Common myeloid progenitor, CD34-positive (primary cell): ENCODE results near the gene PSG11.
"Not testable (repeated sequence)": the region's sequence is repeated elsewhere in the genome, so short reads cannot be mapped to it uniquely, and the experiment has no call there.

ENCODE experiments used
- CTCF ChIA-PET: fragments of 350-600 bp; sonication (Branson Sonifier 250); formaldehyde crosslinking; loops from one replicate; lab custom pipeline; 2021; ENCODE audit warnings: antibody characterized with exemption; lab: Charles Lee
- POLR2A ChIA-PET: fragments of 350-600 bp; sonication (Branson Sonifier 250); formaldehyde crosslinking; loops from one replicate; lab custom pipeline; 2021; ENCODE audit warnings: antibody characterized with exemption; lab: Charles Lee
- DNase-seq, 3 donors: peaks; one replicate each; pipeline versions ENCODE4 v3.0.0 to v3.0.0-alpha.2; 2013
- H3K27ac ChIP-seq, 2 experiments: 1 replicate in 1 of 2; 2 replicates in 1 of 2; pipeline ENCODE4 v1.7.0; 2013; ENCODE audit warnings: inconsistent platforms in 2 of 2, low read length in 2 of 2, mild to moderate bottlenecking in 2 of 2, low read depth in 1 of 2, moderate library complexity in 1 of 2; ENCODE audit not compliant: severe bottlenecking in 2 of 2, insufficient read depth in 1 of 2, poor library complexity in 1 of 2
- H3K27me3 ChIP-seq, 5 experiments: replicated peaks in 2 of 5; 1 replicate in 3 of 5; 2 replicates in 2 of 5; pipeline versions ENCODE4 v1.6.1 to v1.7.0; 2013; ENCODE audit warnings: low read length in 4 of 5, mild to moderate bottlenecking in 2 of 5, moderate library complexity in 2 of 5, inconsistent platforms in 1 of 5; ENCODE audit not compliant: insufficient read depth in 5 of 5, control insufficient read depth in 4 of 5
- H3K36me3 ChIP-seq, 4 experiments: 1 replicate in 2 of 4; 2 replicates in 2 of 4; pipeline versions ENCODE4 v1.6.1 to v1.7.0; 2013; ENCODE audit warnings: low read length in 3 of 4, control low read depth in 1 of 4, mild to moderate bottlenecking in 1 of 4; ENCODE audit not compliant: control insufficient read depth in 4 of 4, insufficient read depth in 4 of 4
- H3K4me1 ChIP-seq, 4 experiments: 1 replicate in 3 of 4; 2 replicates in 1 of 4; pipeline versions ENCODE4 v1.6.1 to v1.7.1; 2013; ENCODE audit warnings: low read length in 3 of 4, mild to moderate bottlenecking in 3 of 4, control low read depth in 1 of 4, inconsistent platforms in 1 of 4, moderate library complexity in 1 of 4; ENCODE audit not compliant: control insufficient read depth in 4 of 4, insufficient read depth in 4 of 4; ENCODE audit errors: control extremely low read depth in 1 of 4
- H3K4me3 ChIP-seq, 7 experiments: 1 replicate in 4 of 7; 2 replicates in 3 of 7; pipeline versions ENCODE4 v1.5.1 to v1.7.0; 2013; ENCODE audit warnings: mild to moderate bottlenecking in 7 of 7, low read length in 6 of 7, moderate library complexity in 6 of 7, inconsistent platforms in 2 of 7, low read depth in 2 of 7, control low read depth in 1 of 7; ENCODE audit not compliant: insufficient read depth in 4 of 7, control insufficient read depth in 1 of 7; ENCODE audit errors: extremely low read depth in 1 of 7
- H3K9me3 ChIP-seq, 5 experiments: 1 replicate in 4 of 5; 2 replicates in 1 of 5; pipeline versions ENCODE4 v1.6.1 to v1.7.1; 2013; ENCODE audit warnings: low read length in 4 of 5, mild to moderate bottlenecking in 2 of 5, inconsistent platforms in 1 of 5, low read depth in 1 of 5, moderate library complexity in 1 of 5; ENCODE audit not compliant: control insufficient read depth in 4 of 5, insufficient read depth in 2 of 5; ENCODE audit errors: control extremely low read depth in 1 of 5
- WGBS: methylation state at CpG from one replicate; pipeline ENCODE4 v1.1.5; 2013; ENCODE audit not compliant: insufficient coverage; 5-methylcytosine and 5-hydroxymethylcytosine counted together

PSG11 gene

DNA sequence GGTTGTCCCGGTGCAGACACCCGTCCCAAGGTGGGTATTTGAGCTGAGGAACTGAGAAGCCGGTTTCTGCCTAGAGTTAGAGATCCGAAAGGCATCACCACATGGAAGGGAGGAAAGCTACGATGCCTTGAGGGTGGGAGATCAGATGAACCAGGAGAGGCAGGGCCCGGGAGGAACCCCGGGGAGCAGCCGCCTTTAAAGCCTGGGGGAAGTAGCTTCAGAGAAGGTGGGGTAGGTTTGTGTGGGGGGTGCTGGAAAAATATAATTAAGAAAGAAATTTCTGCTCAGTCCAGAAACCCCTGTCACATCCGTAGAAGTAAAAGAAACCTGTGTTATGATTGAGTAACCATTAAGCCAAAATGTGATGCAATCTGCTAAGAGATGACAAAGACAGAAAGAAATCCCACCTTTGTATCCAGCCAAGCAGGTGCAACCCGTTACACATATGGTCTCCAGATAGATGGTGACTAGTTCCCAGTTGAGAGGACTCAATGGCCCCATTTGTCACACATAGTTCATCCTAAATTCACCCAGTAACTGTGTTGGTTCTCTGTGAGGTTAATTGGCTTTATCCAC lies 34.2 kb downstream of the PSG11 start:
- H3K9me3 ChIP-seq, H3K27me3 ChIP-seq, H3K27ac ChIP-seq, POLR2A ChIA-PET, H3K36me3 ChIP-seq, CTCF ChIA-PET, DNase-seq, H3K4me3 ChIP-seq, H3K4me1 ChIP-seq: not testable (repeated sequence)
- 91% methylated on average over 4 of the region's 10 CpGs for WGBS

DNA sequence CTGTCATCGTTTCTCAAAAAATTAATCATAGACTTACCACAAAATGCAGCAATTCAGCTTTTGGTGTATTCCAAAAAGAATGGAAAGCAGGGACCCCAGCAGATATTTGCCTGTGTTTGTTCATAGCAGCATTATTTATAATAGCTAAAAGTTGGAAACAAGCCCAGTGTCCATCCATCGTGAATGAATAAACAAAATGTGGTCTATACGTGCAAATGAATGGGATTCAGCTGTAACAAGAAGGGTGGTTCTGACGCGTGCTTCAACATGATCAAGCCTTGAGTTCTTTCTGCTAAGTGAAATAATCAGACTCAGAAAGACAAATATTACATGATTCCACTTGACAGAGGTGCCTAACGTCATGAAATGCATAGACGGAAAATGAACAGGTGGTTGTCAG lies 36.4 kb downstream of the PSG11 start:
- H3K27ac ChIP-seq = no peak overlapping the region
- peaks cover 0 to 6% (median 0%) of the 10 kb centered on the region in 5 experiments for H3K27me3 ChIP-seq
- no peak for DNase-seq
- H3K9me3 ChIP-seq = no peaks in the 10 kb centered on the region
- ChIA-PET POLR2A (no interaction called here), CTCF (no interaction called here)
- H3K36me3 ChIP-seq = no peaks in the 10 kb centered on the region
- H3K4me1 ChIP-seq = no peaks in the 10 kb centered on the region
- H3K4me3 ChIP-seq = no peak overlapping the region
- WGBS = no CpG with 5 or more reads among the region's 7 CpGs

DNA sequence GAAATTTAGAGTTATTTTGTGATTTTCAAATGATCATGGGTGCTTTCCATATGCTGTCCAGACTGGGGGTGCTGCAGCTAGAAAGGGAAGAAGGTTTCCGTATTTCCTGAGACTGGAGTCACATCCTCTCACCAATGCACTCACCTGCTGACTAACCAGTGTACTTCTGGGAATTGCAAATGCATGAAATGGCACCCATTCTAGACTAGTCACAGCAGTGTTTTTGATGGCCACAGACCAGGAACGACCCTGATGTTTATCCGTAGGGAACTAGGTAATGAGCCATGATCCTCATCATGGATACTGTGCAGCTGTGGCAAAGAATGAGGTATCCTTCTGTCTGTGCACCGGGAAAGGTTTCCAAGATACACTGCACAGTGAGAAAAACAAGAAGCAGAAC lies 37.1 kb downstream of the PSG11 start:
- H3K27ac ChIP-seq, POLR2A ChIA-PET, H3K9me3 ChIP-seq, H3K4me3 ChIP-seq, H3K36me3 ChIP-seq, CTCF ChIA-PET, DNase-seq, H3K27me3 ChIP-seq, H3K4me1 ChIP-seq: not testable (repeated sequence)
- WGBS = 100% methylated on average over 2 of the region's 4 CpGs

GRCh38 chr19:42988206-42988605 lies 38.1 kb downstream of the PSG11 start:
- H3K4me1 ChIP-seq, H3K9me3 ChIP-seq, H3K4me3 ChIP-seq, H3K27ac ChIP-seq, DNase-seq, H3K27me3 ChIP-seq, CTCF ChIA-PET, POLR2A ChIA-PET, H3K36me3 ChIP-seq: not testable (repeated sequence)
- no CpG with 5 or more reads among the region's 1 CpG for WGBS

GRCh38 chr19:42985588-42985987 lies 40.7 kb downstream of the PSG11 start:
- Histone ChIP-seq H3K4me1 (no peaks in the 10 kb centered on the region), H3K27ac (no peak overlapping the region), H3K36me3 (no peaks in the 10 kb centered on the region), H3K27me3 (peaks cover 0 to 6% (median 0%) of the 10 kb centered on the region in 5 experiments), H3K9me3 (no peaks in the 10 kb centered on the region), H3K4me3 (no peak overlapping the region)
- DNase-seq = no peak
- CTCF ChIA-PET = interaction anchor here (0.6 kb wide), 1 partner anchor 369 kb away, joined by 3 read pairs; no protein-coding TSS in a partner anchor
- 73% methylated on average over 4 of the region's 4 CpGs for WGBS
- POLR2A ChIA-PET = no interaction called here

GRCh38 chr19:42982111-42982510 lies 44.2 kb downstream of the PSG11 start:
- H3K27ac ChIP-seq, POLR2A ChIA-PET, H3K4me1 ChIP-seq, H3K27me3 ChIP-seq, H3K9me3 ChIP-seq, DNase-seq, H3K36me3 ChIP-seq, H3K4me3 ChIP-seq, CTCF ChIA-PET: not testable (repeated sequence)

- H3K27ac ChIP-seq, H3K9me3 ChIP-seq, H3K4me3 ChIP-seq, H3K4me1 ChIP-seq, H3K27me3 ChIP-seq, CTCF ChIA-PET, DNase-seq, H3K36me3 ChIP-seq, POLR2A ChIA-PET: not testable (repeated sequence)
- WGBS = 100% methylated on average over 1 of the region's 5 CpGs
These were observed 54.8 kb downstream of the PSG11 start for GRCh38 chr19:42971451-42971850.
